Gastrocnemius medialis (tissue), 4 donors: ENCODE data around the gene SPRYD3. TPM values are rescaled to one million over a fixed set of nuclear protein-coding genes. Genes with fewer than 3 reads are reported as not detected.

Experiments
- ATAC-seq, 2 donors: fragments of 150-250 bp; one replicate each; pipeline ENCODE4 v1.9.1; 2016
- DNase-seq, 2 donors: peaks; one replicate each; pipeline ENCODE4 v3.0.0-alpha.2; 2019
- H3K27ac ChIP-seq, 4 donors: fragments of 200-600 bp; sonication (generic); 1 replicate in 1 of 4; 2 replicates in 3 of 4; pipeline ENCODE4 v1.5.1; 2016 to 2018; ENCODE audit warnings: mild to moderate bottlenecking in 2 of 4, moderate library complexity in 1 of 4
- H3K27me3 ChIP-seq, 3 donors: fragments of 200-600 bp; sonication (generic) in 2 of 3; 1 replicate in 1 of 3; 2 replicates in 2 of 3; pipeline versions ENCODE4 v1.5.1 to v1.6.0; 2016 to 2019; ENCODE audit warnings: mild to moderate bottlenecking in 1 of 3, moderate library complexity in 1 of 3
- H3K36me3 ChIP-seq, 2 donors: fragments of 200-600 bp; sonication (generic) in 1 of 2; one replicate each; pipeline ENCODE4 v1.5.1; 2017 to 2018
- H3K4me1 ChIP-seq, 2 donors: fragments of 200-600 bp; sonication (generic) in 1 of 2; one replicate each; pipeline ENCODE4 v1.5.1; 2016 to 2017; ENCODE audit warnings: mild to moderate bottlenecking in 2 of 2
- H3K4me3 ChIP-seq, 4 donors: fragments of 200-600 bp; sonication (generic) in 3 of 4; 1 replicate in 1 of 4; 2 replicates in 3 of 4; pipeline ENCODE4 v1.5.1; 2016 to 2019; ENCODE audit warnings: mild to moderate bottlenecking in 2 of 4
- H3K9me3 ChIP-seq, 3 donors: fragments of 200-600 bp; sonication (generic) in 2 of 3; 1 replicate in 1 of 3; 2 replicates in 2 of 3; pipeline ENCODE4 v1.5.1; 2016 to 2019
- CTCF ChIP-seq, 5 experiments: fragments of 450-650 bp in 3 of 5; fragments of 200-600 bp in 2 of 5; sonication (generic) in 2 of 5; IDR thresholded peaks in 4 of 5; conservative IDR thresholded peaks in 1 of 5; 1 replicate in 4 of 5; 2 replicates in 1 of 5; pipeline ENCODE4 v1.5.1; 2016 to 2019; ENCODE audit warnings: antibody characterized with exemption in 5 of 5, mild to moderate bottlenecking in 3 of 5, moderate library complexity in 3 of 5
- POLR2A ChIP-seq, 2 donors: fragments of 450-650 bp; IDR thresholded peaks; one replicate each; pipeline ENCODE4 v1.6.1; 2017; ENCODE audit warnings: antibody characterized with exemption in 2 of 2, mild to moderate bottlenecking in 2 of 2, moderate library complexity in 2 of 2
- in situ Hi-C, 4 donors: fragments of 200-750 bp; cut with MboI; loops; one replicate each; pipeline versions ENCODE4 v1.15.0 to v1.8.0; 2017; ENCODE audit warnings: low sequenced_read_pairs in 4 of 4
- intact Hi-C: fragments of 100-400 bp; cut with DNase I; formaldehyde crosslinking; loops from one replicate; pipeline ENCODE4 v1.15.1; 2023; ENCODE audit warnings: low total_unique reads
- total RNA-seq, 4 donors: library from RNA; depleted of rRNA; stranded (reverse); fragments of >200 nt; gene quantifications; one replicate each; pipeline versions ENCODE4 v1.1.0 to v1.2.3, GENCODE V29; 2016

Gene SPRYD3
- total RNA-seq, 4 donors from 2014 or later, result 15.9 to 29.5 (median 25.5) TPM

- no peak for TF ChIP-seq POLR2A (IDR thresholded peaks at IDR 0.05)
- TF ChIP-seq CTCF (IDR thresholded peaks at IDR 0.05 in 4 of 5, conservative IDR thresholded peaks at IDR 0.05 in 1 of 5), result no peak
- DNase-seq (no peak), ATAC-seq (peak; percentile 38 to 47)
- H3K27ac ChIP-seq, result peak overlapping the region; percentile 86 to 93 (median 88)
- H3K4me3 ChIP-seq, result peak overlapping the region; percentile 70 to 84 (median 77)
- in situ Hi-C loops, result no loop called here
- H3K36me3 ChIP-seq, result peaks cover 0 to 30% of the 10 kb centered on the region in 2 donors
- no peaks in the 10 kb centered on the region for H3K9me3 ChIP-seq
- H3K27me3 ChIP-seq, result no peaks in the 10 kb centered on the region
- peaks cover 9 to 17% of the 10 kb centered on the region in 2 donors for H3K4me1 ChIP-seq
- intact Hi-C loops, result loop anchor here (2.0 kb wide), 2 partner anchors 14 to 20 kb away; no protein-coding TSS in a partner anchor
These were observed 565 bp downstream of the SPRYD3 start for GRCh38 chr12:53078425-53079225.

GRCh38 chr12:53077030-53077429, 2.2 kb downstream of the SPRYD3 start:
- ATAC-seq, result no peak
- Histone ChIP-seq H3K27ac (no peak overlapping the region), H3K4me1 (peaks cover 17 to 24% of the 10 kb centered on the region in 2 donors), H3K36me3 (peaks cover 0 to 30% of the 10 kb centered on the region in 2 donors), H3K27me3 (no peaks in the 10 kb centered on the region), H3K9me3 (no peaks in the 10 kb centered on the region), H3K4me3 (no peak overlapping the region)
- in situ Hi-C loops (no loop called here), intact Hi-C loops (no loop called here)
- TF ChIP-seq CTCF (IDR thresholded peaks at IDR 0.05 in 4 of 5, conservative IDR thresholded peaks at IDR 0.05 in 1 of 5) (no peak), POLR2A (IDR thresholded peaks at IDR 0.05) (no peak)
- DNase-seq, result no peak

- Histone ChIP-seq H3K4me1 (peaks cover 17 to 25% of the 10 kb centered on the region in 2 donors), H3K36me3 (peaks cover 0 to 30% of the 10 kb centered on the region in 2 donors)
- intact Hi-C loops, result no loop called here
These were observed 2.7 kb downstream of the SPRYD3 start for GRCh38 chr12:53076461-53076860.

GRCh38 chr12:53074999-53075370, 4.2 kb downstream of the SPRYD3 start:
- Histone ChIP-seq H3K27me3 (no peaks in the 10 kb centered on the region), H3K4me3 (no peak overlapping the region), H3K4me1 (peaks cover 24 to 27% of the 10 kb centered on the region in 2 donors), H3K27ac (peak overlapping the region in 3 of 4 donors; percentile 6 to 60 (median 28)), H3K36me3 (peaks cover 0 to 30% of the 10 kb centered on the region in 2 donors), H3K9me3 (no peaks in the 10 kb centered on the region)
- in situ Hi-C loops, result loop anchor here in 1 of 4 donors (25.0 kb wide), 1 partner anchor 112 kb away; the partner anchor contains the start of genes CSAD and ZNF740
- TF ChIP-seq POLR2A (IDR thresholded peaks at IDR 0.05) (no peak), CTCF (IDR thresholded peaks at IDR 0.05 in 4 of 5, conservative IDR thresholded peaks at IDR 0.05 in 1 of 5) (no peak)
- intact Hi-C loops, result no loop called here
- no peak for DNase-seq
- ATAC-seq, result no peak

More at GRCh38 chr12:53076461-53076860, 2.7 kb downstream of the SPRYD3 start:
- Histone ChIP-seq H3K27me3 (no peaks in the 10 kb centered on the region), H3K4me3 (no peak overlapping the region), H3K9me3 (no peaks in the 10 kb centered on the region), H3K27ac (peak overlapping the region in 1 of 4 donors; percentile 12)
- TF ChIP-seq POLR2A (IDR thresholded peaks at IDR 0.05) (no peak), CTCF (IDR thresholded peaks at IDR 0.05 in 4 of 5, conservative IDR thresholded peaks at IDR 0.05 in 1 of 5) (no peak)
- in situ Hi-C loops, result no loop called here
- ATAC-seq (no peak), DNase-seq (no peak)
